Measurements from ENCODE around the gene SLC5A10. TPM values are rescaled to one million over a fixed set of nuclear protein-coding genes. Genes with fewer than 3 reads are reported as not detected.
"Not testable (repeated sequence)": the region's sequence is repeated elsewhere in the genome, so short reads cannot be mapped to it uniquely, and the experiment has no call there.

The SLC5A10 gene
- 0.16 TPM for polyA plus RNA-seq (ENCODE audit: insufficient read length)

DNA sequence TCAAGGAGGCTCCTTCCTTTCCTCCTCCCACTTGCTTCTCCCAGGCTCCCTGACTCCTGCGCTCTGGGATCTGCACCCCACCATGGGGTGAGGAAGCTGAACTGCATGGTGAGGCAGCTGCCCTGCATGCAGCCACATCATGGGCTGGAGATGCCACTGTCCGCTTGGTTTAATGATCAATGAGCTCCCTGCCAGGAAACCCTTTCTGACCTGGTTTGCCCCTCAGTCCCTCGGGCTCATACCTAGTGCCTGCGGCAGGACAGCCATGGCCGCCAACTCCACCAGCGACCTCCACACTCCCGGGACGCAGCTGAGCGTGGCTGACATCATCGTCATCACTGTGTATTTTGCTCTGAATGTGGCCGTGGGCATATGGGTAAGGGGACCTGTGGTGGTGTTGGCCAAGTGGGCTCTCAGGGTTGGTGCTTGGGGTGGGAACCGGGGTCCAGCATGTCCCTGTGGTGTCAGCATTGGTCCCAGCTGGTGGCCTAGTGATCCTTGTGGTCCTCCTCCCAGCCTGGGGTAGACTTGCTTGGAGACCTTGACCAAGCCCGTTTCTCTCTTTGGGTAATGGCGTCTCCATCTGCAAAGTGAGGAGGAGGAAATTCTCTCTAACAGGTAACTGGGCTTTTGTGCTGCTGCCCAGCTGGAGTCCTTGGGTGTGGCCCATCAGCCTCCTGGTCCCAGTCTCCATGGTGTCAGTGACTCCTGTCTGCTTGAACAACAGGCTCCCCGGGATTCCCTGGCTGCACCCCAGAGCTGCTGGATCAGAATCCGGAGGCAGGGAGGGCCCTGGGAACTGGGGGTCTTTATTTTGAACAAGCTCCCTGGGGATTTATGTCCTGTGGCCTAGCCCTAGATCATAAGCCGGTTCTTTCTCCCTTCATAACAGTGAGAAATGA is at the start of gene SLC5A10:
SLC5A10 (plus strand) TSS at position 225 of the 902 bp plus-strand sequence; CDS start at position 266, 41 bp downstream.
- DNase-seq (ENCODE audit: low read depth), result no peak

DNA sequence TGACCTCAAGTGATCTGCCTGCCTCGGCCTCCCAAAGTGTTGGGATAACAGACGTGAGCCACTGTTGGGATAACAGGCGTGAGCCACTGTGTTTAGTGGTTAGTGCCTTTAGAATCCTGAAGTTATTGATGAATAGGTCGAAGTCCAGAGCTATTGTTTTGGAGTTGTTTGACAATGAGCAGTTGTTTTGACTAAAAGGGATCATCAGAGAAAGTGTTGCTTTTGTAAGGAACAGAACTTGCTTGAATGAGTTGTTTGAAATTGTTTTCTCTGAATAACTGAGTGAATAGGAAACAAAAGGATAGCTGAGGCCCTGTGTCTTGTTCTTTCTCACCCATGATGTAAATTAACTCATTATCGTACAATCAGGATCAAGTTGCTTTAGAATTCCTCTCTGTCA is 47.5 kb upstream of the SLC5A10 start:
- DNase-seq (ENCODE audit: low read depth), result no peak

DNA sequence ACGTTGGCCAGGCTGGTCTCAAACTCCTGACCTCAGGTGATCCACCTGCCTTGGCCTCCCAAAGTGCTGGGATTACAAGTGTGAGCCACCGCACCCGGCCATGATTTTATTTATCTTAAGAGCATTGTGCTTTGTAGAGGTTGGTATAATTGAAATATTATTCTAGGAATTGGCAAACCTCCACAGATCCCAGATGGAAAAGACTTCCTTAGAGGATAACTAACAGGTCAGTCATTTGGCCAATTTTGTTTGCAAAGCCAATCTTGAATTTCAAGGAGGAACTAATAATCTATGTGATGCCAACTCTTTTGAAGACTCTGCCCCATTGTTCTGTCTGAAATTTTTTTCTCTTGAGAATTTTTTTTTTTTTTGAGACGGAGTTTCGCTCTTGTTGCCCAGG is 46.7 kb upstream of the SLC5A10 start:
- DNase-seq (ENCODE audit: low read depth), result no peak

DNA sequence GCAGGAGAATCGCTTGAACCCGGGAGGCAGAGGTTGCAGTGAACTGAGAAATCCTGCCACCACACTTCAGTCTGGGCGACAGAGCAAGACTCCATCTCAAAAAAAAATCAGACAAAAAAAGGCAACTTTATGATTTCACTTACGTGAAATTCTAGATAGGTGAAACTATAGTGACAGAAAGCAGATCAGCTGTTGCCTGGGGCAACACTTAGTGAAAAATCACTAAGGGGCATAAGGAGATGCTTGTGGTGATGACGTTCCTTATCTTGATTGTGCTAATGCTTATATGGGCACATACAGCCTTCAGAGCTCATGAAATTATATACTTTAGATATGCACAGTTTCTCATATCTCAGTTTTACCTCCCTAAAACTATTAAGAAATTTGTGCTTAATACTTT is 41.6 kb upstream of the SLC5A10 start:
- no peak for DNase-seq (ENCODE audit: low read depth)

DNA sequence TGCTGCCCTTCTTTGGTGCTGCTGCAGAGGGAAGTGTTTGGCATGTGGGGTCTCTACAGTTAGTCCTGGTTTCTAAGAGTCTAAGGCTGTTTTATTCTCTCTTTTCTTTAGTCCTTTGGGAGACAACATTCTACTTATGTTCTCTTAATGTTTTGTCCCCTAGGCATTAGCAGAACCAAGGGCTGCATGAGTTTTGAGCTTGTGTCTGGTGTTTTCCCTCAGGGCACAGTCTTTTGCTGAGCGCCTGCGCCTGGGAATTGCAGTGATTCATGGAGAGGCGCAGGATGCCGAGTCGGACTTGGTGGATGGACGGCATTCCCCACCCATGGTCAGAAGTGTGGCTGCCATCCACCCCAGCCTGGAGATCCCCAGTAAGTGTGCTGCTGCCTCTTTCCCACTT is 41.1 kb upstream of the SLC5A10 start:
- DNase-seq (ENCODE audit: low read depth), result no peak

DNA sequence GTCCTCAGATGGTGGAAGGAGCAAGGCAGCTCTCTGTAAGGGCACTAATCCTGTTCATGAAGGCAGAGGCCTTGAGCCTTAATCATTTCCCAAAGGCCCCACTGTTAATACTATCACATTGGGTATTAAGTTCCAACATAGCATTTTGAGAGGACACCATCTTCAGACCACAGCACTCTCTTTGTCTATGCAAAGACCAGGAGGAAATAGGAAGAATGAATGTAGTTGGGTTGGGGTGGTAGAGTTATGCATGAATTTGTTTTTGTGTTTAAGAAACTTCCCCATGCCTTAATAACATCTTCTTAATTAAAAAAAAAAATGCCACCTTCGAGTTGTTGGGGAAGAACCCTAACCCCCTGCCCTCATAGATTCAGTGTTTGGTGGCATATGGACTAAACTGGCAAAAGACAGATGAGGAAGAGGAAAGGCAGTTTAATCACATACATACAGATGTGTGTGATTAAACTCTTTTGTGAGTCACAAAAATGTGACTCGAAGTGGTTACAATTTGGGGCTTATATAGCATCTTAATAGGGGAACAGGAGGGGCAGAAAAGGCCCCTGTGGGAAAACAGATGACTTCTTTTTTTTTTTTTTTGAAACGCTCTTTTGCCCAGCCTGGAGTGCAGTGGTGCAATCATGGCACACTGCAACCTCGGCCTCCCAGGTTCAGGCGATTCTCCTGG is 35.0 kb upstream of the SLC5A10 start:
- DNase-seq (ENCODE audit: low read depth), result no peak

DNA sequence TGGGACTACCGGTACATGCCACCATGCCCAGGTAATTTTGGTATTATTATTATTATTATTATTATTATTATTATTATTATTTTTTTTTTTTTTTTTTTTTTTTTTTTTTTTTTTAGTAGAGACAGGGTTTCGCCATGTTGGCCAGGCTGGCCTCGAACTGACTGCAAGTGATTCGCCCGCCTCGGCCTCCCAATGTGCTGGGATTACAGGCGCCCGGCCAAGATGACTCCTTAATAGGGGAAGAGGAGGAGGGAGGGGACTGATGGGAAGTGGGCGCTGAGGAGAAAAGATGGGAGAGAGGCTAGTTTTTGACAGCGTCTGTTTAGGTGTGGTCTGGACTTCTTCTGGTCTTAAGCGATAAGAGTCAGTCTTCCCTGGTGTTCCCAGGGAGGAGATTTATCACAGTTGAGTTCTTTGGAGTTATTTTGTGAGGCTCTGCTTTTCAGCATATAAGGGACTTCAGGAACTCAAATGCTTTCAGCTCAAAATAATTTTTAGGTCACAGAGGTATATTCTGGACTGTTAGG is 34.4 kb upstream of the SLC5A10 start:
- no peak for DNase-seq (ENCODE audit: low read depth)

DNA sequence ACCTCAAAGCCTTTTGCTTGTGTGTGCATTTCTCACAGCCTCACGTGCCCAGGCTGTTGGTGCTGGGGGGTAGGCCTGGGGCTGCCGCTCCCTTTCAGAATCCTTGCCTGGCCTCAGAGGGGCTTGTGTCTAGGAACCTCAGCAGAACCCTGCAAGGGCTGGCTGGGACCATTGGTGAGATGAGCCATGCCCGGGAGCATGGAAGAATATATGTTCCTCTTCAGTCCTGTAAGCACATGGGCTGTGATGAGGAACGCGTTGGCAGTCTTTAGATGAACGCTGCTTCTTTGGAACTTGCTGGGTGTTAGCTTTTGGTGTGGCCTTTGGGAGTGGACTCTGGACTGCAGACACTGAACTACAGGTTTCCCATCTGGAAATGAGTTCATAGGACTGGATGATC is 32.0 kb upstream of the SLC5A10 start:
- DNase-seq (ENCODE audit: low read depth), result no peak

DNA sequence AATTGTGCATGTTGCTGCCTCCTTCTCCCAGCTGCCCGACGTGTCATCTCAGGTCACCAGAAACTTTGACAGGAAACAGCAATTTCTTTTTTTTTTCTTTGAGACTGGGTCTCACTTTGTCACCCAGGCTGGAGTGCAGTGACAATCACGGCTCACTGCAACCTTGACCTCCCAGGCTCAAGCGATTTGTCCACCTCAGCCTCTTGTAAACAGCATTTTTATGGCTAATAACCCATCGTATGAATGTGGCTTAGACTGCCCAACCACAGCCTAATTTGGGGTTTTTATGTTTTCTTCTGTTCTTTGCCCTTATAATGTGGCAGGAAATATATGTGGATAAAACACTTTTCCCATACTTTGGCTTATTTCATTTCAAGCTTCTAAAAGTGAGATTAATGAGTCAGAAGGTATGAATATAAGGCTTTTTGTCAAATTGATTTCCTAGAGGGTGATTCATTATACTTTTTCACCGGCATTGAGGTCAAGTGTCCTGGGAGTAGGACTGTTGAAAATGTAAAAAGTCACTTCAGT is 31.0 kb upstream of the SLC5A10 start:
- DNase-seq (ENCODE audit: low read depth), result no peak

DNA sequence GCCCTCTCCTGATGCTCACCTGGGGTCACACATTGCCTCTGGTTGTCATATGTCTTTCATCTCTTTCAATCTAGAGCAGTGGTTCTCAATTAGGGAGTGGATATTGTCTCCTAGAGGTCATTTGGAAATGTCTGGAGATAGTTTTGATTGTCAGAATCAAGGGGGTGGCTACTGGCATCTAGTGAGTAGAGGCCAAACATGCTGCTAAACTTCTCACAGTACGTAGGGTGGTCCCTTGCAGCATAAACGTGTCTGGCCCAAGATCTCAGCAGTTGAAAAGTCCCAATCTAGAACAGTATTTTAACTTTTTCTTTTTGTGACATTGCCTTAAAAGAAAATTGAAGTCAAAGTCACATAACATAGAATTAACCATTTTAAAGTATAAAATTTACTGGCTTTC is 30.5 kb upstream of the SLC5A10 start:
- no peak for DNase-seq (ENCODE audit: low read depth)

DNA sequence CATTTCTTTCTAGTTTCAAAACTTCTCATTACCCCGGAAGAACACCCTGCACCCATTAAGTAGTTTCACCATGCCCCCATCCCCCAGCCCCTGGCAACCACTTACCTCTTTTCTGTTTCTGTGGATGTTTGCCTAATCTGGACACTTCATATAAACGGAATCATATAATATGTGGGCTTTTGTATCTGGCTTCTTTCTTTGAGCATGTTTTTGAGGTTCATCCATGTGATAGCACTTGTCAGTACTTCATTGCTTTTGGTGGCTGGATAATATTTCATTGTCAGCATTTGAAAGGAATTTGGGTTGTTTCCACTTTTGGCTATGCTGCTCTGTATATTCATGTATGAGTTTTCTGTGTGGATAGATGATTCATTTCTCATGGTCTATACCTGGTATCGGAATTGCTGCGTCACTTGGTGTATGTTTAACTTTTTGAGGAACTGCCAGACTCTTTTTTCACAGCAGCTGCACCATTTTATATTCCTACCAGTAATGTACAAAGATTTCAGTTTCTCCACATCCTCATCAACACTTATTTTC is 30.0 kb upstream of the SLC5A10 start:
- no peak for DNase-seq (ENCODE audit: low read depth)

DNA sequence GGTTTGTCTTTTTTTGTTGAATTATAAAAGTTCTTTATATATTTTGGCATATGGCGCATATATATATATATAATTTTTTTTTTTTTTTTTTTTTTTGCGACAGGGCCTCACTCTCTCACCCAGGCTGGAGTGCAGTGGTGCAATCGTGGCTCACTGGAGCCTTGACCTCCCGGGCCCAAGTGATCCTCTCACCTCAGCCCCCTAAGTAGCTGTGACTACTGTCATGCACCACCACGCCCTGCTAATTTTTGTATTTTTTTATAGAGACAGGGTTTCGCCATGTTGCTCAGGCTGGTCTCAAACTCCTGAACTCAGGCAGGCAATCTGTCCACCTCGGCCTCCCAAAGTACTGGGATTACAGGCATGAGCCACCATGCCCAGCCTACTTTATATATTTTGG is 29.4 kb upstream of the SLC5A10 start:
- not testable (repeated sequence) for DNase-seq (ENCODE audit: low read depth)

DNA sequence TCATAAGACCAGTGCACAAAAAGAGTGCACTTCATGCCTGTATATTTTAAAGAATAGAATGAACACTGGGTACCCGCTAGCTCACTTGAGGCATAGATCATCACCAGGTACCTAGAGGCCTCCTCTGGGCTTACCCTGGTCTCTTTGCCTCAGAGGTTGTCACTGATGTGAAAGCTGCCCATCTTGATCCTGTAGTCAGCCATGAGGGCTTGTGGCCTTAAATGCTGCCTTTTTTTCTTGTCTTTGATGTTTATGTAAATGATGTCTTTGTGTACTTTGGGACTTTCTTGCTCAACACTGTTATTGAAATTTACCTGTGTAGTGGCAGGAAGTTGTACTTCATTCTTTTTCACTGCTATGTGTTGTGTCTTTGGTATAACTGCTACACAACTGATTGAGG is 26.8 kb upstream of the SLC5A10 start:
- DNase-seq (ENCODE audit: low read depth), result no peak

DNA sequence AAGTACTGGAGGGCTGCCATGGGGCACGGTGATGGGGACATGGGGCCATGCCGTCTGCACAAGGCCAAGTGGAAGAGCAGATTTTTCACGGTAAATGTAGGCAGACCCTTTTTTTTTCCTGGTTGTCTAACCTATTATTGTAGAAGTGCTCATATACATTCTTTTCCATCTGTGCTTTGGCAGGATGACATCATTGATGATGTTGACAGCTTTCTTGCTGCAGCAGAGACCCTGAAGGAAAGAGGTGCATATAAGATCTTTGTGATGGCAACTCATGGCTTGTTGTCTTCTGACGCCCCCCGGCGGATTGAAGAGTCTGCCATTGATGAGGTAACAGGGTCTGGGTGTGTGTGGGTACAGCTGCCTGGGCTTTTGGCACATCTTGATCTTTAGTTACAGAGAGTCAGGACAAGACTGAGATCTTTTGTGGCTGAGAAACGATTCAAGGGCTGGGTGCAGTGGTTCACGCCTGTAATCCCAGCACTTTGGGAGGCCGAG is 23.3 kb upstream of the SLC5A10 start:
- no peak for DNase-seq (ENCODE audit: low read depth)

DNA sequence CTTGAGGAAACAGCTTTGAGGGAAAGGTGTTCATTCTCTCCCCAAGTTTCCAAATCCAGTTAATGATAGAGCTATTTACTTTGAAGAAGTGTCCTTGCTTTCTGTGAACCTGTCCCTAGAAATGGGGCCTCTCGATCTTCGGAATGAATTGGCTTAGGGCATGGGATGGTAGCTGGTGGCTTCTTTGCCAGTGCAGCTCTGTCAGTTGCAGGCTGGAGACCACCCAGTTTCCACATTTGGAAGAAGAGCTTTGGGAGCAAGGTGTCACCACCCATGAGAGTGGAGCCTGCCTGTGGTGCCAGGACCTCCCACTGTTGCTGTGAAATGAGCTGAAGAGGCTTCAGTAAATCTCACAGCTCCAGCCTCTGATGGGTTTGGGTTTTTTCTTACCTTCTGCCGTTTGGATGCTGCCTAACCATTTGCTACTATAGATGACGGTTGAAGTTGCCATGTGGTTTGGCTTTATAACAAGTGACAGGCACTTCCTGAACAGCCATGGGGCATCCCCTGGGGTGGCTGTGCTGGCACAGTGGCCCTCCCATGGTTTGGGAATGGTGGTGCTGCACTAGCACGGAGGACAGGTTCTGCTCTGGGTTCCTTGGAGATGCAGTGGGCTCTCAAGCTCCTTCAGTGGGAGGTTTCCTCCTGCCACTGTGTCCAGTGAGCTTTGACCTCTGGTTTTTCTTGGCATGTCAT is 19.5 kb upstream of the SLC5A10 start:
- DNase-seq (ENCODE audit: low read depth), result no peak

DNA sequence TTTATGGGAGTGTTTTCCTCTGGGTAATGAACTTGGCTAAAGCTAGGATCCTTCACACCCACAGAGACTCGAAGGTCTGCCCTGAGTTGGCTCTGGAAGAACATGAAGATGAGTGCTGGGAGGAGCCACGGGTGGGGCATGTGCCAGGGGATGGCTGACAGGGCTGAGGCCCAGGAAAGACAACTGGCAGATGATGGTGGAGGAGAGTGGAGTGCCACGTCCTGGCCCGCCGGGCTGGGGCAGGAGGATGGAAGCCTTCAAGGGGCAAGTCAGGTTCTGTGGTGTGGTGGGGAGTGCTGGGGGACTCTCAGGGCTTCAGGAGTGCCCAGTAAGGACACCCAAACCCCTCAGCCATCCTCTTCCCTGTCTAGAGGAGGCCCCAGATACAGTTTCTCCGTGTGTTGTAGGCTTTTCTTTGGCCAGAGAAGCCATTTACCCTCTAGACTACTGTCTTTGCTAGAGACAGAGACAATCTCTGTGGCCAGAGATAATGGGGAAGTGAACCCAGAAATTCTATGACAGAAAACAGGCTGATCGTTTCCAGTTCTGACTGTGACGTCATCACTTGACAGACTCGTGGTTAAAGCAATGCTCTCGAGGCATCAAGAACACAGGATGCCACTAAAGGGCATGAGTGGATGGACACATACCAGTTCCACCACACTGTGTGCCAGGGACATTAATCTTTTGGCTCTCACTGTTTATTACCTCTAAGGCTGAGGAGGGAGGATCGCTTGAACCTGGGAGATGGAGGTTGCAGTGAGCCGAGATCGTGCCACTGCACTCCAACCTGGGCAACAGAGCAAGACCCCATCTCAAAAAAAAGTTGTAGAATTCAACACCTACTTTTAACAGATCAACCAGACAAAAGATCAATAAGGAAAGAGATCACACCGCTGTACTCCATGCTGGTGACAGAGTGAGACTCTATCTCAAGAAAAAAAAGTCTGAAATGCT is 18.6 kb upstream of the SLC5A10 start:
- DNase-seq (ENCODE audit: low read depth), result no peak

DNA sequence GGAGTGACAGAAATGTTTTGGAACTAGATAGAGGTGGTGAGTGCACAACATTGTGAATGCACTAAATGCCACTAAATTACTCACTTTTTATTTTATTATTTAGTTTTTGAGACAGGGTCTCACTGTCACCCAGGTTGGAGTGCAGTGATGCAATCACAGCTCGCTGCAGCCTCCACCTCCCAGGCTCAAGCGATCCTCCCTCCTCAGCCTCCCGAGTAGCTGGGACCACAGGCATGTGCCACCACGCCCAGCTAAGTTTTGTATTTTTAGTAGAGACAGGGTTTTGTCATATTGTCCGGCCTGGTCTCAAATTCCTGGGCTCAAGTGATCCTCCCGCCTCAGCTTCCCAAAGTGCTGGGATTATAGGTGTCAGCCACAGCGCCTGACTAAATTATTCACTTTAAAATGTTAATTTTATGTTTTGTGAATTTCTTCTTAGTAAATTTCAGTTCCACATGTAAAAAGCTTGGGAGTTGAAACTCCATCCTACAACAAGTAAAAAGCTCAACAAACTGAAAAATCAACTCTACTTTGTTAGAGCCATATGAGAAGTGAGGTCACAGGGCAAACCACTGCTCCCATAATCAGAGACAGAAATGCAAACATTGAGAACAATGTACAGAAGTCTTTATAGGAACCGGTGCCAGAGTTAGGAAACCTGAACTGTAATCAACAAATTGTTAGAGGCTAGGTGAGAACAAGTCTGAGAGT is 13.8 kb upstream of the SLC5A10 start:
- no peak for DNase-seq (ENCODE audit: low read depth)

DNA sequence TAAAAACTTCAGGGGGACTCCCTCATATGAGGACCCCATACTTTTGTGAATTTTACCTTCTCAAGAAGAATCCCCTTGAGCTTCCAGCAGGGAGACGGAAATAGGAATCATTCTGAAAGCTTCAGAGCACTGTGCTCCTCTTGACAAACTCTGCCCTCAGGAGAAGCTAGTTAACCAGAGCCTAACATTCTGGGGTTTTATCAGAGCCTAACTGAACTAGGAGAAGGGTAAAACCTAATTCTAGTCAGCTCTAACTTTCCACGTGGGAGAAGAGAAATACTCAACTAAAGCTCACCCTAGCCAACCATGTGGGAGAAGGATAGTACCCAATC is 13.3 kb upstream of the SLC5A10 start:
- no peak for DNase-seq (ENCODE audit: low read depth)

DNA sequence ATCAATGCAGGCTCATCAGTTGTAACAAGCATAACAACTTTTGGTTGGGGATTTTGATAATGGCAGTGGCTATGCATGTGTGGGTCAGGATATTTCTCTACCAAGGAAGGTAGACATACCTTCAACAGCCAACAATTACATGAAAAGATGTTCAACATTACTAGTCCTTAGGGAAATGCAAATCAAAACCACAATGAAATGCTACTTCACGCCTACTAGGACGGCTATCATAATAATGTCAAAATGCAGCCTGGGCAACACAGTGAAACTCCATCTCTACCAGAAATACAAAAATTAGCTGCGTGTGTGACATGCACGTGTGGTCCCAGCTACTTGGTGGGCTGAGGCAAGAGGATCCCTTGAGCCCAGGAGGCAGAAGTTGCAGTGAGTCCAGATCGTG is 7.3 kb upstream of the SLC5A10 start:
- no peak for DNase-seq (ENCODE audit: low read depth)

DNA sequence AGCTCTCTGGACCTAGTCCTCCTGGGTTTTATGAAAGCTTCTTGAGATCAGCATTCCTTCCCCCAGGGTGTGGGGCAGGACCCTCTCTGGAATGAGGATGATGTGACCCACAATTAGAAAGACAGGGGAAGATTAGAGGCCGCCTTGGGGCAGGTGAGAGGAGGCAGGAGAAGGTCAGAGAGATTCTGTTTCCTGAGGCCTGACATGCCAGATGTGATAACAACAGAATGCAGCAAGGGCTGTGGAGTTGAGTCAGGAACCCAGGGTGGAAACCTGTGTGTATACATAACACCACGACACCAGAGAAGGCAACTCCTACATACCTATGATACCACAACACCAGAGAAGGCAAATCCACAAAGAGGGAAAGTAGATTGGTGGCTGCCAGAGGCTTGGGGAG is 5.4 kb upstream of the SLC5A10 start:
- no peak for DNase-seq (ENCODE audit: low read depth)
